OCI-M2 (cell line): ENCODE results near the gene GALNT17.

Source experiments
- DNase-seq: peaks from one replicate; lab custom pipeline; 2025; ENCODE audit not compliant: unreplicated experiment; lab: John Stamatoyannopoulos, UW

Gene GALNT17

GRCh38 chr7:71278257-71278656 is 146.3 kb downstream of the GALNT17 start:
- DNase-seq, result no peak

- no peak for DNase-seq
These were observed 149.3 kb downstream of the GALNT17 start for GRCh38 chr7:71281261-71281660.

- no peak for DNase-seq
These were observed 151.9 kb downstream of the GALNT17 start for GRCh38 chr7:71283802-71284201.

- no peak for DNase-seq
These were observed 153.7 kb downstream of the GALNT17 start for GRCh38 chr7:71285571-71286145.

DNA sequence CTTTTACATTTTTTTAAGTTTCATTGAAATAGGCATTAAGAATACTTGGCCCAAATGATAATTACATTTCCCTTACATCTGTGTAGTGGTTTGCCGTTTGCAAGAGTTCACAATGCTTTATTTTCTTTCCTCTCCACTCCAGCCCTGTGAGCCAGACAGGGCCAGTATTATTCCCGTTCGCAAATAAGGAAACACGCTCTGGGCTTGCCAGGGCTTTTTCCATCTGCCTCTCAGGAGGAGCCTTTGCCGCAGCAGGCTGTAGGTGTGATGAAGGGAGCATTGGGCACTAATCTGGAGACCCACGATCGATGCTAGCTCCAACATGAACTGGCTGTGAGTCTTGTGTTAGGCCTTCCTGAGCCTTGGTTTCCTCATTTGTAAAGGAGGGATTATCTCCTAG is 154.4 kb downstream of the GALNT17 start:
- DNase-seq, result no peak

GRCh38 chr7:71286924-71287323 is 155.0 kb downstream of the GALNT17 start:
- DNase-seq, result no peak

DNA sequence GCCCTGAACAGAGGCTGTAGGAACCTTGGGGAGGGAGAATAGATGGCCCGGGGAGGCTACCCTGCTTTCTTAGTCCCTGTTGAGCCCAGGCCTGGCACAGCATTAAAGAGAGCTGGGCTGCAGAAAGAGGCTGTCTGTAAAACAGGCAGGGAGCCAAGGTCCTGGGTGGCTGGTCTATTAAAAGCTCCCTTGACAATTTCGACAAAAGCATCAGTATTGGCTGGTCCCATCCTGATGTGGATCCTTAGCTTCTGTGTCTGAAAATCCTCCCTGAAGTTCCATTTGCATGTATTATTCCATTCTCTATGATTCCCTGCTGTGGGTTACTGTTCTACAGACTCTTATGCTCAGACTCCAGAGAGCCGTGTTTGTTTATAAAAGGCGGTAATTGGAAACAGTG is 158.5 kb downstream of the GALNT17 start:
- no peak for DNase-seq

GRCh38 chr7:71298378-71298777 is 166.4 kb downstream of the GALNT17 start:
- DNase-seq, result no peak

GRCh38 chr7:71300086-71300485 is 168.1 kb downstream of the GALNT17 start:
- DNase-seq, result no peak

- no peak for DNase-seq
These were observed 168.7 kb downstream of the GALNT17 start for GRCh38 chr7:71300603-71301002.

DNA sequence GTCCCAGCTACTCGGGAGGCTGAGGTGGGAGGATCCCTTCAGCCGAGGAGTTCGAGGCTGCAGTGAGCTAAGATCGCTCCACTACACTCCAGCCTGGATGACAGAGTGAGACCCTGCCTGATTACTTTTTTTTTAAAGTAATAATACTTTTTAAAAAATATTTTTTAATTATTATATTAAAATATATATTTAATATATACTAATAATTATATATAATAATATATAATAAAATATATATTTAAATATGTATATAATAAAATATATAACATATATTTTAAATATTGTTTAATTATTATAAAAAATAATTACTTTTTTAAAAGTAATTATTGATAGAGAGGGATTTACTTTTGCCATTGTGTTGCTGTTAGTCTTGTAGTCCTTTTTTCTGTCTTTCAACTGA is 169.2 kb downstream of the GALNT17 start:
- no peak for DNase-seq

DNA sequence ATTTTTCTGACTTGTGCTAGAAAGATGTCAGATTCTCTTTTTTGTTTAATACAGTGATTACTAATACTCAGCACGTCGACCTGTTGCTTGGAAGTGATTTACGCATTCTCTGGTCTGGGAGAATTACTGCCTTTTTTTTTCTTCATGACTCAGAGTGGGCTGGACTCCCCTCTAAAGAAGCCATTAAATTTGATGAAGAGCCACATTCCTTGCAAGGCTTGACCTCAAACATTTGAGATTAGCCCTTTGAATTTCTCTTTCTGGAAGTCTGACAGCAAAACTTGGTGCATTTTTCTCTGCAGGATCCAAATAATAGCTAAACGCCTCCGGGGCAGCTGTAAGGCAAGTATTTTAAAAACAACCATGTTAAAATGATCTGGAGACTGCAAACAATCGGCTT is 171.6 kb downstream of the GALNT17 start:
- no peak for DNase-seq

- no peak for DNase-seq
These were observed 176.2 kb downstream of the GALNT17 start for GRCh38 chr7:71308096-71308495.

DNA sequence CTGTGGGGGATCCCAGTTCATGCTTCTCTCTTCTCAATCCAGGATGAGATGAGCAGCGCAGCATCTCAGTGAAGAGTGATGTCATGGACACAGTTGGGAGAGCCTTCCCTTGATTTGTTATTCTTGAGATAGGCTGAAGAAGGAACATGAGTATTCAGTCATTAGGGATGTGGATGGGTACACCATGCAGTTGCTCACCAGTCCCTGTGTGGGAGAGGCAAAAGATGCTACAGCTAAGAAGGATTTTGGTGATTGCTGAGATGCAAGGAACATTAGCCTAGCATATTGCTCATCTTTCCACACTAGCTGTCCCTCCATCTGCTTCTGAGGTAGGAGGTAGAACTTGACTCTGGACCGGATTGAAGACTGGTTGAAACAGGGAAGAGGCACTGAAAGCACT is 179.6 kb downstream of the GALNT17 start:
- DNase-seq, result no peak

DNA sequence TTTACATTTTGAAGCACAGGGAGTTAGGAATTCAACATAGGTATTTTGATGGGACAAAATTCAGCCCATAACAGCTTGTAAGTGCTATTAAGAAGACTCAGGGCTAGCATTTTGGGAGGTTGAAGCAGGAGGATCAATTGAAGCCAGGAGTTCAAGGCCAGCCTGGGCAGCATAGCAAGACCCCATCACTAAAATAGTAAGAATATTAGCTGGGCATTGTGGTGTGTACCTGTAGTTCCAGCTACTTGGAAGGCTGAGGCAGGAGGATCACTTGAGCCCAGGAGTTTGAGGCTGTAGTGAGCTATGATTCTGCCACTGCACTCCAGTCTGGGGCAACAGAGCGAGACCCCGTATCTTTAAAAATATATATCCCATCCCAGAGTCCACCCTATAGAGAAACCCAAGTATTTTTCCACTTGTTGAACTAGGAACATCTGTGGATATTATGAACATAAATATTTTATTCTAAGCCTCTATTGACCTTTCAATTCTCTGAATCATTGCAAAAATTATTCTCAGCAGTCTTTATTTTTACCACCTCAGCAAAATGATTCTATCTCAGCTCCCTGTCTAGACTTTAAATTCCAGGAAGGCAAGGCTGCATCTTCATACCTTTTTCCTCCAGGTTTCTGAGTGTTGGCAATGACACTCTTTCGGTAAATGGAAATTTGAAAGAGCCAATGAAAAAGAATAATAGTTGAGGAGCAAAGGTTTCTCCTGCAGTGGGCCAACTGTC is 181.0 kb downstream of the GALNT17 start:
- DNase-seq, result no peak

DNA sequence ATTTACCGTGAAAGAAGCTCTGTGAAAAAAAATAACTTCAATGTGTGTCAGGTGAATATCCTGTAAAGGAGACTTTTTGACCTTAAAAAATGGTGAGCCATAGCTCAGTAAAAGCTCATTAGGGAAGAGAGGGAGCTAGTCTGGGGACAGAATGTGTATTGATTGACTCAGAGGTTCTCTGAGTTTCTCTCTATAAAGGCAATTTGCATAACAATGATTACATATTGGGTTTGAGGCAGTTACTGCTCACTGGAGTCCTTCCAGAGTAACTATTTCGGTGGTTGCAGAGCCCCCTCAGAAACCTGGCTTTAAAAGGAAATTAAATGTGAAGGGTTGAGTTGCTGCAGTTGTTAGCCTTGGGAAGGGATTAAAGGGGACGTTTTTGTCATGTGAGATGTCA is 181.6 kb downstream of the GALNT17 start:
- DNase-seq, result no peak

DNA sequence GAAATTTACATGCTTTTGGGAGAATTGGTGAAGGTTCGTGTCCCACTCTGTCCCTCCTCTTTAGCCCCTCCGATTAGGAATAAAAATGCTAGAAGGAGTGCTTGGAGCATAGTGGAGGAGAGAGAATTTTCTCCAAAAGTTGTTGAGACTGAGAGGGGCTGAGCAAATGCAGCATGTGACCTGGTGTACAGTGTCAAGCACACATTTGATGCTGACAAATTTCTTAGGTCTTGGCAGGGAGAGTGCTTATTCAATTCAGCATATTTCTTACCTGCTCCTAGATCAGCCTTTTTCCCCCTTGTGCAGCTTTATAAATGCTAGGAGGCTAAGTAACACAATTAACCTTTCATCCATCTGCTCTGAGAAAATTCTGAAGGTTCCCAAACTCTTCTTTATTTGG is 189.0 kb downstream of the GALNT17 start:
- DNase-seq, result no peak

- no peak for DNase-seq
These were observed 190.3 kb downstream of the GALNT17 start for GRCh38 chr7:71322201-71322600.

- DNase-seq, result no peak
These were observed 191.8 kb downstream of the GALNT17 start for GRCh38 chr7:71323726-71324125.

DNA sequence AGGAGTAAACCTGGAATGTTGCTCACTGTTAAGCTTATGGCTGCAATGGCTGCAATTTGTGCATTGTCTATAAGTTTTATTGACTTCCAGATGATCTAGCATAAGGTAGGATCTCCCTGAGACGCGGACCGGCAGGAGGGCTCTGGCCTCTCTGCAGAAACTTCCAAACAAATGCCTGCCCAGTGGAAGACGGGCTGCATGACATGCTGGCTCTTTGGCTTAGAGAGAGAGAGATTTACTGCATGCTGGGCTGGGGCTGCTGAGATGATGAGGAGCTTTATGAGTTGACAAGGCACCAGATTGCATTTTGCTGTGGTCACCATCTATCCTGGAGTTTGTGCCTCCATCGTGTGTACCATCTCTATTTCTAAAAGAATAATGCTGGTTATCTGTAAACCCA is 193.2 kb downstream of the GALNT17 start:
- no peak for DNase-seq

DNA sequence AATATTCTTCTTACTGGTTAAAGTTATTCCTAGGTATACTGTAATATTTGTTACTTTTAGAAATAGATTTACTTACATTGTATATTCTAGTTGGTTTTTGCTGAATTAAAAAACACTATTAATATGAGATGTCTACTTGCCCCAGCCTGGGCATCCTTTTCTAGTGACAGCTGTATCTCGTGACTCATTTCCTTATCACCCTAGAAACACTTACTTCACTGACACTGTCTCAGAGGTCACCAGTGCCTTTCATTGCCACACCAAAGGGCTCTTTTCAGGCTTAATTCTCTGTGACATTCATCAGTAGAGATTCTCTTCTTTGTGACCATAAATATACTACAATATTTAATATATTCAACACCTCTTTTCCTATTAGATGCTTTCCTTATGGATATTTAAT is 194.7 kb downstream of the GALNT17 start:
- no peak for DNase-seq

DNA sequence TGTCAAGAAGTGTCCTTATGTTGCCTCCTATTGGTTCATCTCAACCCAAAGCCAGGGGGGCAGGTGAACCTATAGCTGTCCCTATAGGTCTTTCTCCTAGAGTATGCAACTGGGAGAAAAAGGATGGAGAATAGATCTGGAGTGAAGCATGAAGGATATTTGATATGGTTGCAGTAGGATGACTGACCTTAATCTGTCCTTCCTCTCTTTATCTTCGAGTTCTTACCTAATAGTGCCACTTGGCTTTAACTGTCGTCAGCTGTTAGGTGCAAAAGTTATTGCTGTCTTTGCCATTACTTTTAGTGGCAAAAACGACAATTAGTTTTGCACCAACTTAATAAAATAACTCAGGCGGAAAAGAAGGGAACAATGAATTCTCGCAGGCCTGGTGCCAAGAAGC is 196.0 kb downstream of the GALNT17 start:
- DNase-seq, result no peak

GRCh38 chr7:71329030-71329660 is 197.2 kb downstream of the GALNT17 start:
- DNase-seq, result no peak
